Activated naive CD4-positive, alpha-beta T cell treated with anti-CD3 and anti-CD28 coated beads for 36 hours (primary cell): ENCODE data around the gene CNOT11. TPM values are rescaled to one million over a fixed set of nuclear protein-coding genes. Genes with fewer than 3 reads are reported as not detected.
"Not testable (repeated sequence)": the region's sequence is repeated elsewhere in the genome, so short reads cannot be mapped to it uniquely, and the experiment has no call there.

Experiments used
- CTCF ChIA-PET: fragments of 350-600 bp; sonication (Branson Sonifier 250); formaldehyde crosslinking; loops from one replicate; lab custom pipeline; 2021; ENCODE audit warnings: antibody characterized with exemption; lab: Charles Lee
- DNase-seq: peaks from one replicate; pipeline ENCODE4 v3.0.0-alpha.2; 2020
- H3K27ac Mint-ChIP-seq: one replicate; pipeline ENCODE4 v1.8.0; 2021; ENCODE audit warnings: mild to moderate bottlenecking, mixed read lengths
- H3K27me3 Mint-ChIP-seq: one replicate; pipeline ENCODE4 v1.8.0; 2021; ENCODE audit warnings: low read depth, mixed read lengths
- H3K36me3 Mint-ChIP-seq: one replicate; pipeline ENCODE4 v1.8.0; 2021; ENCODE audit warnings: low read depth, mixed read lengths
- H3K4me1 Mint-ChIP-seq: one replicate; pipeline ENCODE4 v1.8.0; 2021; ENCODE audit warnings: low read depth, mixed read lengths
- H3K4me3 Mint-ChIP-seq: one replicate; pipeline ENCODE4 v1.8.0; 2021; ENCODE audit warnings: mild to moderate bottlenecking, moderate library complexity, mixed read lengths
- H3K9me3 Mint-ChIP-seq: one replicate; pipeline ENCODE4 v1.8.0; 2021; ENCODE audit warnings: mixed read lengths
- intact Hi-C: fragments of 100-400 bp; cut with micrococcal nuclease; formaldehyde crosslinking; loops from one replicate; pipeline ENCODE4 v1.15.1; 2023
- total RNA-seq, 2 experiments: library from RNA; stranded (reverse); gene quantifications; one replicate each; pipeline ENCODE4 v1.2.3, GENCODE V29; 2021

CNOT11 gene
- total RNA-seq, 2 experiments from 2014 or later, result 38.3 to 40.3 TPM

GRCh38 chr2:101305035-101305434, 52.3 kb downstream of the CNOT11 start:
- Mint-ChIP-seq H3K27me3 (no peaks in the 10 kb centered on the region), H3K4me3 (peak overlapping the region; percentile 82), H3K27ac (no peak overlapping the region), H3K4me1 (peaks cover 70% of the 10 kb centered on the region), H3K36me3 (peaks cover 14% of the 10 kb centered on the region), H3K9me3 (no peaks in the 10 kb centered on the region)
- DNase-seq, result no peak
- CTCF ChIA-PET, result interaction anchor here (1.7 kb wide), 1 partner anchor 37 kb away, joined by 4 read pairs; no protein-coding TSS in a partner anchor
- intact Hi-C loops, result loop anchor here (5.0 to 10.0 kb wide), 4 partner anchors 412 to 1120 kb away; partner anchors contain the start of gene IL18RAP

DNA sequence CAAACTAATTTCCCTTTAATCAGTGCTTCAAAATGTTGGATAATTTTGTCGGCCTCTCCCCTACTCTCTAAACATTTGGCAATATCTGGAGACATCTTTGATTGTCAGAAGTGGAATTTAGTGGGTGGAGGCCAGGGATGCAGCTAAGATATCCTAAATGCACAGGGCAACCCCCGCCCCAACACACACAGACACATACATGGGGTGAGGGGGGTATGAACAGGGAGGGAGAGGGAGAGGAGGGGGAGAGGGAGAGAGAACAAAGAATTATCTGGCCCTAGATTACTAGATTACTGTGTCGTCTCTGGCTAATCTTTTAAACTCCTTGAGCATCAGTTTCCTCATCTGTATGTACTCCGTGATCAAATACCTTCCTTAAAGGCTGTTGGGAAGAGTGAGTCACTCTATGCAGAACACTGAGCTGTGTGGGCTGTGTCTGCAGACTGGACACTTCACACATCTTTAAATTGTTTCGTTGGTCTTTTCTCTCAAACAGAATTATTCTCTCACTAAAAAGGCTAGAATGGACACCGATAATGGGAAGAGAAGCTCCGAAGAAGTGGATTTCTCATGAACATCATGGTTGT, 52.9 kb downstream of the CNOT11 start:
- intact Hi-C loops, result loop anchor here (2.0 to 10.0 kb wide), 7 partner anchors 412 to 1119 kb away; partner anchors contain the start of gene IL18RAP
- H3K9me3 Mint-ChIP-seq, result no peaks in the 10 kb centered on the region
- H3K4me1 Mint-ChIP-seq, result peaks cover 71% of the 10 kb centered on the region
- H3K27ac Mint-ChIP-seq, result peak overlapping the region; percentile 16
- H3K36me3 Mint-ChIP-seq, result peaks cover 14% of the 10 kb centered on the region
- no peak for DNase-seq
- CTCF ChIA-PET, result interaction anchor here (1.7 kb wide), 1 partner anchor 36 kb away, joined by 4 read pairs; no protein-coding TSS in a partner anchor
- no peaks in the 10 kb centered on the region for H3K27me3 Mint-ChIP-seq
- H3K4me3 Mint-ChIP-seq, result peak overlapping the region; percentile 82

DNA sequence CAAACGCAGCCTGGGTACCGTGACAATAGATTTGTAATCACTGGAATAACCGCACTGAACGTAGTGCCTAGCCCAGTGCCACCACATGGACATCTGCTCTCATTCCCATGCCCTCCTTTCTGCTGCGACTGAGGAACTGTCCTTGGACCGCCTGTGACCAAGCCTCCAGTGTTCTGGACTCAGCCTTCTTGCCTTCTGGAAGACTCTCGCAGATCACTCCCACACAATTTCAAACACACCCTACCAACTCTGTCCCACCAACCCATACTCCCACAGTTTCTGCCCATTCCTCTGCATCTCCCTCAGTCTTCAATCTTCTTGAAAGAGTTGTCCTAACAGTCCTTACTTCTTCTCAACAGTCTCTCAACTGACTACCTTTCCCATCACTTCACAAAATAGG, 53.7 kb downstream of the CNOT11 start:
- peak overlapping the region; percentile 82 for H3K4me3 Mint-ChIP-seq
- H3K4me1 Mint-ChIP-seq, result peaks cover 73% of the 10 kb centered on the region
- intact Hi-C loops, result loop anchor here (2.0 to 10.0 kb wide), 7 partner anchors 411 to 1118 kb away; partner anchors contain the start of gene IL18RAP
- H3K27me3 Mint-ChIP-seq, result no peaks in the 10 kb centered on the region
- DNase-seq, result peak; percentile 33
- H3K36me3 Mint-ChIP-seq, result peaks cover 14% of the 10 kb centered on the region
- CTCF ChIA-PET, result interaction anchor here (1.7 kb wide), 1 partner anchor 35 kb away, joined by 4 read pairs; no protein-coding TSS in a partner anchor
- peak overlapping the region; percentile 88 for H3K27ac Mint-ChIP-seq
- H3K9me3 Mint-ChIP-seq, result no peaks in the 10 kb centered on the region

GRCh38 chr2:101307503-101307902, 54.8 kb downstream of the CNOT11 start:
- DNase-seq, result peak; percentile 39
- Mint-ChIP-seq H3K27me3 (no peaks in the 10 kb centered on the region), H3K4me1 (peaks cover 69% of the 10 kb centered on the region), H3K4me3 (peak overlapping the region; percentile 82), H3K27ac (peak overlapping the region; percentile 88), H3K36me3 (peaks cover 12% of the 10 kb centered on the region), H3K9me3 (no peaks in the 10 kb centered on the region)
- intact Hi-C loops, result loop anchor here (1.0 to 10.0 kb wide), 15 partner anchors 8 to 1117 kb away; partner anchors contain the start of genes CNOT11 and IL18RAP
- CTCF ChIA-PET, result no interaction called here

DNA sequence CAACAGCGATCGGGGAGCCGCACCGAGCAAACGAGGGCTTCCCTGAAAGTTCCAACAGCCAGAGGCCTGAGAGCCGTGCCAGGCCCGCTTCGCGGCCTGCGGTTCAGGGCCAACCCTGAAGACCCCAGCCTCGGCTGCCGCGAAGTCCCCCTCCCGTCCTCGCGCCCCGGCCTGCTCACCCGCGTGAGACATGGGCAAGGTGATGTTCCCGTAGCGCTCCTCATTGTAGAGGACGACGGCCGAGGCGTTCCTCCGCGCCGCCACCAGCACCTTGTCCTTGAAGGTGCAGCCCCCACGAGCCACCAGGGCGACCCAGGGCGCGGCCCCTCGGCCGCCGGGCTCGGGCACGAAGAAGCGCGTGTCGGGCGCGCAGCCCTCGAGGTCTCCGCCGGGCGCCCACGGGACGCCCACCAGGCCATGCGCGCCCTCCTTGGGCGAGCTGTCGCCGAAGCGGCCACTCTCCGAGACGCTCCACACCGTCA, 55.3 kb downstream of the CNOT11 start:
- no peaks in the 10 kb centered on the region for H3K27me3 Mint-ChIP-seq
- DNase-seq, result peak; percentile 46
- H3K9me3 Mint-ChIP-seq, result no peaks in the 10 kb centered on the region
- H3K4me1 Mint-ChIP-seq, result peaks cover 65% of the 10 kb centered on the region
- intact Hi-C loops, result loop anchor here (1.0 to 10.0 kb wide), 15 partner anchors 9 to 1117 kb away; partner anchors contain the start of genes CNOT11 and IL18RAP
- CTCF ChIA-PET, result interaction anchor here (1.1 kb wide), 1 partner anchor 34 kb away, joined by 3 read pairs; no protein-coding TSS in a partner anchor
- H3K36me3 Mint-ChIP-seq, result peaks cover 8% of the 10 kb centered on the region
- H3K27ac Mint-ChIP-seq, result peak overlapping the region; percentile 88
- peak overlapping the region; percentile 82 for H3K4me3 Mint-ChIP-seq

GRCh38 chr2:101308432-101309210, 55.9 kb downstream of the CNOT11 start, which contains the start of gene RNF149:
Gene RNF149, minus strand, starts transcription at chr2:101308701. Its CDS starts 113 bp downstream, at chr2:101308588.
- CTCF ChIA-PET, result interaction anchor here (0.6 to 1.1 kb wide), 7 partner anchors 18 to 299 kb away, joined by 3 to 4 read pairs (median 3); no protein-coding TSS in a partner anchor
- Mint-ChIP-seq H3K4me1 (peaks cover 62% of the 10 kb centered on the region), H3K36me3 (peaks cover 8% of the 10 kb centered on the region), H3K4me3 (peak within 1 kb of the TSS; percentile 82), H3K27me3 (no peaks in the 10 kb centered on the region), H3K27ac (peak within 1 kb of the TSS; percentile 88), H3K9me3 (no peaks in the 10 kb centered on the region)
- DNase-seq, result peak; percentile 87
- intact Hi-C loops, result loop anchor here (5.0 to 10.0 kb wide), 4 partner anchors 409 to 1116 kb away; partner anchors contain the start of gene IL18RAP

DNA sequence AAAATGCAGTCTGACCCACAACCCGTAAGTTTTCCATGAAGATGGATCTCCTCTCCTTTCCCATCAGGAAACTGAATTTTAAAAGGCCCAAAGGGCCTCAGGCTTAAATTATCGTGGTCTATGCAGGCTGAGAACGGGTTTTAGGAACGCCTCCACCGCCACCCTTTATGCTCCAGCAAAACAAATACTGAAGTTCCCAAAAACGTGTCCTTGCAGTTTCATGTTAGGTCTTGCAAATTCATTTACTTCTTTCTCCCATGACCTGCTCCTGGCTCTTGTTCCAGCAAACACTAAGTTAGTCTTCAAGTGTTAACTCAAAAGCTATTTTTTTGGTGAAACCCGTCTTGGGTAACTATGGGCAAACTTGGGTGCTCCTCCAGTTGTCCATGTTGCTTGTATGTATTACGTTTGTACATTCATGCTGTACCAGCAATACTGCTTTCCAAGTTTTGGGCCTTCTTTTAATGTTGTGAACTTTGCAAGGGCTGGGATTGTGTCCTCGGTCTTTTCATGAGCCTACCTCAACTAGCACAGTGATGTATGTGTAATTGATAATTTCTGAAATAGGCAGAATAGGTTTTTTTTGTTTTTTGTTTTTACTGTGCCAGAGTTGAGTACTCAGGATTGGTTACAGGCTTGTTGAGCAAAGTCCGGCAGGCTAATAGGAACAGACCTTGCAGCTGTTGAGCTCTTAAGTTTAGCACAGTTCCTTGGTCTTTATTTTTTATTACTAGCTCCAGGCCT, 57.6 kb downstream of the CNOT11 start:
- no peak overlapping the region for H3K27ac Mint-ChIP-seq
- intact Hi-C loops, result no loop called here
- peaks cover 8% of the 10 kb centered on the region for H3K36me3 Mint-ChIP-seq
- no peaks in the 10 kb centered on the region for H3K9me3 Mint-ChIP-seq
- H3K27me3 Mint-ChIP-seq, result no peaks in the 10 kb centered on the region
- peaks cover 50% of the 10 kb centered on the region for H3K4me1 Mint-ChIP-seq
- CTCF ChIA-PET, result interaction anchor here (1.1 to 1.3 kb wide), 3 partner anchors 21 to 77 kb away, joined by 3 read pairs; partner anchors contain the start of gene CREG2
- DNase-seq, result no peak
- H3K4me3 Mint-ChIP-seq, result no peak overlapping the region

- peak overlapping the region; percentile 52 for H3K27ac Mint-ChIP-seq
- CTCF ChIA-PET, result interaction anchor here (1.1 to 1.3 kb wide), 3 partner anchors 20 to 76 kb away, joined by 3 read pairs; partner anchors contain the start of gene CREG2
- H3K4me3 Mint-ChIP-seq, result peak overlapping the region; percentile 28
- H3K36me3 Mint-ChIP-seq, result peaks cover 4% of the 10 kb centered on the region
- intact Hi-C loops, result loop anchor here (1.0 kb wide), 1 partner anchor 19 kb away; no protein-coding TSS in a partner anchor
- peaks cover 50% of the 10 kb centered on the region for H3K4me1 Mint-ChIP-seq
- H3K9me3 Mint-ChIP-seq, result no peaks in the 10 kb centered on the region
- H3K27me3 Mint-ChIP-seq, result no peaks in the 10 kb centered on the region
- no peak for DNase-seq
Observed at GRCh38 chr2:101310834-101311695, 58.4 kb downstream of the CNOT11 start.

GRCh38 chr2:101311696-101312017, 59.0 kb downstream of the CNOT11 start:
- Mint-ChIP-seq H3K4me3 (peak overlapping the region; percentile 28), H3K36me3 (peaks cover under 1% of the 10 kb centered on the region), H3K27ac (no peak overlapping the region), H3K9me3 (no peaks in the 10 kb centered on the region), H3K27me3 (no peaks in the 10 kb centered on the region), H3K4me1 (peaks cover 50% of the 10 kb centered on the region)
- no peak for DNase-seq
- CTCF ChIA-PET, result interaction anchor here (1.1 to 1.2 kb wide), 2 partner anchors 23 to 75 kb away, joined by 3 read pairs; partner anchors contain the start of gene CREG2
- intact Hi-C loops, result loop anchor here (1.0 kb wide), 1 partner anchor 19 kb away; no protein-coding TSS in a partner anchor

- H3K9me3 Mint-ChIP-seq, H3K27me3 Mint-ChIP-seq, intact Hi-C loops, DNase-seq, CTCF ChIA-PET, H3K36me3 Mint-ChIP-seq, H3K4me3 Mint-ChIP-seq, H3K27ac Mint-ChIP-seq: not testable (repeated sequence)
- H3K4me1 Mint-ChIP-seq, result peaks cover 25% of the 10 kb centered on the region
Observed at GRCh38 chr2:101316568-101316967, 63.9 kb downstream of the CNOT11 start.
